Stimulated activated CD8-positive, alpha-beta memory T cell treated with anti-CD3 and anti-CD28 coated beads, Interleukin-2, amount 100 ng/mL, for 1 hour (primary cell): ENCODE results near the gene POLR3B.

Experiments
- DNase-seq, 2 donors: peaks; one replicate each; pipeline ENCODE4 v3.0.0-alpha.2; 2020; ENCODE audit warnings: low read depth in 2 of 2

The POLR3B gene

DNA sequence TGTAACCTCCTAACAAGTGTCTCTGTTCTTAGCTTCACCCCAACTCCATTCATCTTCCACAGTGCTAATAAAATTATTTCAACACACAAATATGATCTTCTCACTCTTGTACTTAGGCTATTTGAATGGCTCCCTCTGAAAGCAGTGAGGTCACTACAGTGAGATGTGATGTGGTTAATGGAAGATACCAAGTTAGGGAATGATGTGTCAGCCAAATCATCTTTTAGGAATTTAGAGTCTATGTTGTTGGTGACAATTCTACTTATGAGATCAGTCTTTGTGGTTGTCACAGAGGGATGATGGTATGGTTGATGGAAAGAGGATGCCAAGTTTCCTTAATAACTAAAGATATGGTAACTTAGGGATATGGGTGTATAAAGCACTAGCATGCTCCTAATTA lies 57.6 kb downstream of the POLR3B start:
- DNase-seq, result no peak

DNA sequence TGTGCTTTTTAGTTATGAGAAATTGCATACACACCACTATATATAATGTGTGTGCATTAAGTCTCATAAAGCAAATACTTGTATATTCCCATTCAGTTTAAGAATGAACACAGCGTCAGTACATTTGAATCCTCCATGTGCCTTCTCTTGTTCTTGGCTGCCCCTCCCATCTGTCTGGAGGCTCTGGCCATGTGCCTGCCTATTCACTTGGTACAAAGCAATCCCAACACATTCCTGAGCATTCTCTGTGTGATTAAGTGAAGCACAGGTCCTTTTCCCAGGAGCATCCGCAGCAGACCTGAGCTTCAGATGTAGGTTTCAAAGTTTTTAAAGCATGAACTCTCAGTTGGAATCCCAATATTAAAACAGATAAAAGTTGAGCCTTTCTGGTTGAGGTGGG lies 58.7 kb downstream of the POLR3B start:
- DNase-seq, result no peak

DNA sequence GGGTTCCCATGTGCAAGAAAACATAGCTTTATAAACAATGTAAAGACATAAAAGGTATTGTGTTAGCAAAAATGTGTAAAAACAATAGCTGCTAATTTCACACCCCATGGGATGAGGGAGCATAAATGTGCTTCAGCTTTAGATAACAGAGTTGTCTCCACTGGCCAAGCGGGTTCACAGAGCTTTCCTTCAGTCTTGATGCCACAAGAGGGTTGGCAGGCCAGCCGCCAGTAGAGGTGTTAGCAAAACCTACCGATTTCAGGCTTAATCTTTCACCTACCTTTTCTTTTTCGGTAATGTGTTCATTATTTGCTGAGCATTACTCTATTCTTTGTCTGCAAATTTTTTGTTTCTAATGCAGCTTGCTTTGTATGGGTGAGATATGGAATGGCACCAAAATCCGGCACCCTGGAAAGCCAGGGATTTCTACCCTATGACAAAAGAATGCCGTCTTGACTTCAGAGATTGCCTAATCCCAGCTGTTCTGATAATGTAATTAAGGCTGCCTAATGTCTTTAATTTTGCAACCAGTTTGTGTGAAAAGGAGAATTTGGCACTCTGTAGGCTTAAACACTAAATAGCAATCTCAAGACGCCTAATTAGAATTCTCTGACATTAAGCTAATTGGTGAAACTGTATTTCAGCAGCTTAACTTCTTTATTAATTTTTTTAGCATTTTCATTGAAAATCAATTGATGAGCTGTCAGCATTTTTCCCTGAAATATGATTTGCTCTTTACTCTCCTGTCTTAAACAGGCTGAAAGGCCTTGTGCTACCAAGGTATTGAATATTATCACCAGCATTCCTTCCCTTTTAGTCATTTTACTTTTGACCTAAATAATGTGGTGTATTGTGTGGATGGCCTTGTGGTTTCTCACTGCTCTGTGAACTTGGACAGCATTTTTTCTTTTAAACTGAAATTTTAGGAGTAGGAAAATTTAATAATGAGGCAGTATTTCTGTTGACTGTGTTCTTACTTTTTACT lies 60.7 kb downstream of the POLR3B start:
- no peak for DNase-seq

DNA sequence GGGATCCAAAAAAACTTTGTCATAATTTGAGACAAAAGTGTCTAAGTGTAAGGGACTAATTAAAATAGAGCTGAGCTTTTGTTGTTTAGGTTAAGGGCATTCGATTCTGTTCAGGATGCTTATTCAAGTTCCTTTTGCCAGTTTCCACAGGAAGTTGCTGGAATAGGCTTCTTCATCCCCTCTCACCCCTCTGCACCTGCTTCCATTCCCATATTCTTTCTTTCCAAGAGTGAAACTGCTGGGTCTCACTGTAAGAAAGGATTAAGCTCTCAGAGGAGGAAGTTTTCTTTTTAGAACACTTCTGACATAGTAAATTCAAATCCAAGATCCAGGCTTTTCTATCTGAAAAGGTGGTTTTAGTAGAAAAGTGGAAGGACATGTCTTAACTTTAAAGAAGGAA lies 61.4 kb downstream of the POLR3B start:
- DNase-seq, result no peak

DNA sequence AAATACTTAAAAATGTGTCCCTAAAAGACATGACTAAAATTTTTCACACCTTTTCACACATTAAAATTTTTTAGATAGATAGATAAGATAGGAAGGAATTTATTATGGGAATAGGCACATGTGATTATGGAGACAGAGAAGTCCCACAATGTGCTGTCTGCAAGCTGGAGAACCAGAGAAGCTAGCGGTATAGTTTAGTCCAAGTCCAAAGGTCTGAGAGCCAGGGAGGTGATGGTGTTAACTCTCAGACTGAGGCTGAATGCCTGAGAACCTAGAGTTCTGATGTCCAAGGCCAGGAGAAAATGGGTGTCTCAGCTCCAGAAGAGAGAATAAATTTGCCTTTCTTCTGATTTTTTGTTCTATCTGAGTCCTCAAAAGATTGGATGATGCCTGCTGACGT lies 65.7 kb downstream of the POLR3B start:
- DNase-seq, result no peak

- DNase-seq, result no peak
These were observed 67.6 kb downstream of the POLR3B start for GRCh38 chr12:106425061-106425702.

GRCh38 chr12:106427917-106428316 lies 70.4 kb downstream of the POLR3B start:
- no peak for DNase-seq

DNA sequence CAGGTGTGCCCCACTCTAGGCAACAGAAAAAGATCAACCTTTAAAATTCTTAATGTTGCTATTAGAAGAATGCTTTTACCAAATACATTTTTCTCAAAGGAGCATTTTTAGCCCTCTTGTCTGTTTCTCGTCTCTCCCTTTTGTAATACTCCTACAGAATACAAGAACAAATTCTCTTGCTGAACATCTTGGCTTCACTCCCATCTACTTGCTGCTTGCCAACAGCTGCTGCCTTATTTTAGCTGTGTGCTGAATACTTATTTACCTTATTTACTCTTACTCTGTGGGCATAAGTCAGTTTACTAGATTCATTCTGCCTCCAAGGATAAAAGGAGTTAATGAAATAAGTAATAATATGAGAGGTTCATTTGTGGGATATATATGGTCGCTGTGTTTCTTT lies 70.8 kb downstream of the POLR3B start:
- no peak for DNase-seq

DNA sequence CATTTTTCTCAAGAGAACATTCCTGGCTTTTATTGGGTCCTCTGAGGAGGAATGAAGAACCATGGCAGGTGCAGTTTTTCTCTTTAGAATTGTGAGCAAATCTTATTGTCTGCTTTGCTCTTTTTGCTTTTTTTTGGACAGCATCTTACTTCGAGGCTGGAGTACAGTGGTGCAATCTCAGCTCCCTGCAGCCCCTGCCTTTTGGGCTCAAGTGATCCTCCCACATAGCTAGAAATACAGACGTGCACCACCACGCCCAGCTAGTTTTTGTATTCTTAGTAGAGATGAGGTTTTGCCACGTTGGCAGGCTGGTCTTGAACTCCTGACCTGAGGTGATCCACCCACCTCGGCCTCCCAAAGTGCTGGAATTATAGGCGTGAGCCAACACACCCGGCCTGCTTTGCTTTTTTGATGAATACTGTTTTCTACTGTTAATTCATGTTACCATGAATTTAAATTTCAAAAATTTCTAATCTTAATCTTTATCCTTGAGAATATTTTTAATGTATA lies 71.5 kb downstream of the POLR3B start:
- DNase-seq, result no peak

DNA sequence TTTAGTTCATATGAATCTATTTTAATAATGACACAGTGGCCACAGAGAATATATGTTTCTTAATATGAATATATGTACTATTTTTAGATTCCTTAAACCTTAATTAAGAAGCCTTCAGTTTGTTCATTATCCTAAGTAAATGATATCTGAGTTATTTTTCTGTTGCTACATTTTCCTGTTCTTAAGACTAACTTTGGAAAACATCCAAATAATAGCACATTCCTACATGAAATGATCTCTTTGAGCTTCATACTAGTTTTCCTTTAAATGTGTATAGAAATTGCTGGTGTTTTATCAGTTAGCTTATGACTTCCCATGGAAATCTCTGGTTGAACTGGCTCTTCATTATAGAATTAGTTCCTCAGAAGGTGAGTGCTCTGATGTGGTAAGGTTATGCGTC lies 72.1 kb downstream of the POLR3B start:
- DNase-seq, result no peak

- DNase-seq, result no peak
These were observed 74.4 kb downstream of the POLR3B start for GRCh38 chr12:106431839-106432411.

- no peak for DNase-seq
These were observed 75.5 kb downstream of the POLR3B start for GRCh38 chr12:106433055-106433454.

DNA sequence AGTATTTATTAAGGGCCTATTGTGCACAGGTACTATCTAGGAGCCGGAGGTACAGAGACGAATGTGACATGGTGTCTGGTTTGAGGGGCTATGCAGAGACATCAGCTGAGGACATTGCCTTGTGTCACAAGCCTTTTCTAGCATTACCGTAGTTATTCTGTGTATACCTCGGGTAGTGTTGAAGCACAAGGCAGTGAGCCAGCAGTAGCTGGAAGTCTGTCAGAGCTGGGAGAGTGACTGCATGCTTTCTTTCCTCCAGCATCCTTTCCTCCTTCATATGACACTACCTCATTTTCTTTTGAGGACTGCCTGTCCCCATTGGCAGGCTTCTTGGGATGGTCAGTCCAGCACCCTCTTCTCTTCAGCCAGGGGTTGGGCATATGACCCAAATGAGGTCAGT lies 77.0 kb downstream of the POLR3B start:
- DNase-seq, result no peak

GRCh38 chr12:106436164-106436563 lies 78.6 kb downstream of the POLR3B start:
- DNase-seq, result no peak

DNA sequence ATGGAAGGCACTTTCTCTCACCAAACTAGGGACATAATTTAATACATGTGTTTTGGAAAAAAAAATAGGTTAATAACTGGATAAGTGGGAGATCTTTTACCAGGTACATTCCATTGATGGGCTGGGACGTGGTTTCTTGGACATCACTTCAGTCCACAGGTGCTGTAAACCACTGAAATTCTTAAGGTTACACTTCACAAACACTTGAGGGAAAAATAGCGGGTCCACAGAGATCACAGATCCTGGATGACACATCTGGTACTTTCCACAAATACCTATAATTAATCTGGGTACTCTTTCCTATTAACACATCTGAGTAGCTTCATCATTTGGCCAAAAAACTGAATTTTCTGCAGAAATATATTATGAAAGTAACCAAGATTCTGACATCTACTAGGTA lies 85.0 kb downstream of the POLR3B start:
- no peak for DNase-seq

GRCh38 chr12:106445053-106445452 lies 87.5 kb downstream of the POLR3B start:
- no peak for DNase-seq

GRCh38 chr12:106445959-106446358 lies 88.4 kb downstream of the POLR3B start:
- no peak for DNase-seq

- DNase-seq, result no peak
These were observed 89.0 kb downstream of the POLR3B start for GRCh38 chr12:106446419-106447092.

DNA sequence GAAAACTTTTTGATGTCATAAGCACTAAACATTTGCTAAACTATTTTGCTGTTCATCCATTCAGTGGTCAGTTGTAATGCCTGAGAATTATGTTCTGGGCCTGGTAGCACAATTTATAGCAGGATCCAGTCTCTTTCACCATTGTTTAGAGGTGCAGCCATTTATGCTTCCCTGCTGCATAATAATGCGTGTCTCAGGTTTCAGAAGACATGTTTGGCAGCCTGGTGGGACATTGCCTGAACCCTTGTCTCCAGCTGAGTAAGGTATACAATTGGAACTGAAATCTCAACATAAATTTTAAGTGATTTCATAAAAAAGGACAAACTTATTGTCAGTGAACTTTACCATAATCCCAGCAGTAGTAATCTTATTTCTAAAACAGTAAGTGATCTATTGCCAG lies 94.8 kb downstream of the POLR3B start:
- no peak for DNase-seq

DNA sequence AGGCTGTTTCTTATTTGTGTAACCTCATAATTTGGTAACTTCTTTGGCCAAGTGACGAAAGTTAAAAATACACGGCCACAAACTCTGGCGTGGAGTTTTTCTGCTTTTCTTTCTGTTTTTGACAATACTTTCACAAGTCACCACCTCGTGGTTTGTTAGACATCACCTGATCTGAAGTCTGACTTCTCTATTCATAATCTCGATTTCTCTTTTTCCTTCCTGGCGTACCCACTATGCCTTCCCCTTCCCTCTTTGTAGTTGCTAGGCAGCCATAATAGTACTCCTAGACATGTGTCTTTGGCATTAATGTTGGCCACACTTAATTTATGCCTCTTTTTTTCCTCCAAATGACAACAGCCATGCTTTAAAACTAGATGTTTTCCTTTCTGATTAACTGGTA lies 97.6 kb downstream of the POLR3B start:
- no peak for DNase-seq

DNA sequence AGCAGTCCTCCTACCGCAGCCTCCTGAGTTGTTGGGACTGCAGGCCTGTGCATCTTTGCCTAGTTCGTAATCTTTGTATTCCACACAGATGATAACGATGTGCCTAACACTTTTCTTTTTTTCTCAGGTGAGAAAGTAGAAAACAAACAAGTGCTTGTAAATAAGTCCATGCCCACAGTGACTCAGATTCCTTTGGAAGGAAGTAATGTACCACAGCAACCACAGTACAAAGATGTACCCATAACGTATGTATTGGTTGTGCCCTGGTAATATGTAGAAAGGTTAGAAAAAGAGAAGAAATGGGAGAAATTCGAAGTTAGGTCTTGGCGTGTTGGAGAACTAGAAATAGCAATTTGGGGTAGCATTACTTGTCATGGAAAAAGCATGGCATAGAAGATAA lies 101.6 kb downstream of the POLR3B start:
- DNase-seq, result no peak

GRCh38 chr12:106459534-106459933 lies 102.0 kb downstream of the POLR3B start:
- no peak for DNase-seq
